ENCODE measurements around the gene CDH13. TPM values are rescaled to one million over a fixed set of nuclear protein-coding genes. Genes with fewer than 3 reads are reported as not detected.

CDH13 gene
- total and polyA plus RNA-seq, 9 of the 15 experiments (the other 6 are each of a cell fraction or from before 2014, with no cell fraction given) = 0.03 TPM; not detected in 8

DNA sequence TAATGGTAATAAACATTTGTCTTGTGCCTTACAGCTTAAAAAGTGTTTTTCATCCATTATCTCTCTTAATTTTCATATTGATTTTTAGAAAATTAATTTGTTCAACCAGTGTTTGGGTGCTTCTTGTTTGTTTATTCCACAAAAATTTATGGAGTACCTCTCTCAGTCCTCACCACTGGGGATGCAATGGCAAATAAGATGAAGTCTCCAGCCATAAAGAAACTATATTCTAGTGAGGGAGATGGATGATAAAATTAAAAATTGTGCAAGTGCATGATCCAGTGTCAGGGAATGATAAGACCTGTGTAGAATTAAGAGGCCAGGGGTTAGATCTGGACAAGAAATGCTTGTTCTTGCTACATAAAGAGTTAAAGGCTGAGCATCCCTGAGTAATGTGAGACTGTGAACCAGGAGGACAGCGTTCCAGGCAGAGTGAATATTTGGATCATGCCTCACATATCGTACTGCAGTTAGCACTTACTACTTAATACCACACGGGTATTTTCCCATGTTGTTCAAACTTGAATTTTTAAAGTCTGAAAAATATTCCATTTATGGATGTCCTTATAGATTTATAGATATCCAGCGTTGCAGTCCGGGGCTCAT lies 645.3 kb downstream of the CDH13 start:
- in situ Hi-C loops (cut with MboI) (no loop called here), intact Hi-C loops (cut with micrococcal nuclease) (no loop called here)
- Histone ChIP-seq H3K27ac (ENCODE audit: extremely low read depth, low read depth, low read length) (no peak overlapping the region), H3K9ac (ENCODE audit: insufficient read depth in 1 of 2, low read depth in 2 of 2, low read length in 2 of 2) (no peak overlapping the region), H4K20me1 (replicated peaks; ENCODE audit: control insufficient read depth, insufficient read depth, low read length) (no peaks in the 10 kb centered on the region), H3K9me3 (replicated peaks; ENCODE audit: control insufficient read depth, insufficient read depth, low read depth, low read length) (no peaks in the 10 kb centered on the region), H3K9me1 (ENCODE audit: control insufficient read depth, insufficient read depth, low read length) (no peaks in the 10 kb centered on the region), H3K27me3 (ENCODE audit: control insufficient read depth in 2 of 2, insufficient read depth in 2 of 2, low read length in 2 of 2) (no peaks in the 10 kb centered on the region), H3K79me2 (ENCODE audit: control insufficient read depth, insufficient read depth, low read length) (no peaks in the 10 kb centered on the region), H3K4me3 (no peak overlapping the region), H2AFZ (ENCODE audit: low read depth, low read length) (no peak overlapping the region), H3K4me1 (replicated peaks in 1 of 2; ENCODE audit: control insufficient read depth in 2 of 2, insufficient read depth in 2 of 2, low read length in 2 of 2) (no peaks in the 10 kb centered on the region), H3K4me2 (ENCODE audit: insufficient read depth, low read length) (no peak overlapping the region), H3K36me3 (ENCODE audit: control insufficient read depth, insufficient read depth, low read length) (no peaks in the 10 kb centered on the region)
- DNase-seq (ENCODE audit: extremely low read depth in 1 of 4, low spot score in 3 of 4) = no peak
- POLR2A ChIA-PET = no interaction called here
- no peak for FAIRE-seq
- ATAC-seq = no peak
- 0% methylated on average over 5 of the region's 5 CpGs for WGBS (ENCODE audit: insufficient coverage, low coverage, missing lambda C conversion rate)
- CTCF ChIA-PET (ENCODE audit: low intra/inter-chr PET ratio) = no interaction called here
- BruUV-seq (replicated peaks) = no TSS peak
- TF ChIP-seq, protein P1, sequence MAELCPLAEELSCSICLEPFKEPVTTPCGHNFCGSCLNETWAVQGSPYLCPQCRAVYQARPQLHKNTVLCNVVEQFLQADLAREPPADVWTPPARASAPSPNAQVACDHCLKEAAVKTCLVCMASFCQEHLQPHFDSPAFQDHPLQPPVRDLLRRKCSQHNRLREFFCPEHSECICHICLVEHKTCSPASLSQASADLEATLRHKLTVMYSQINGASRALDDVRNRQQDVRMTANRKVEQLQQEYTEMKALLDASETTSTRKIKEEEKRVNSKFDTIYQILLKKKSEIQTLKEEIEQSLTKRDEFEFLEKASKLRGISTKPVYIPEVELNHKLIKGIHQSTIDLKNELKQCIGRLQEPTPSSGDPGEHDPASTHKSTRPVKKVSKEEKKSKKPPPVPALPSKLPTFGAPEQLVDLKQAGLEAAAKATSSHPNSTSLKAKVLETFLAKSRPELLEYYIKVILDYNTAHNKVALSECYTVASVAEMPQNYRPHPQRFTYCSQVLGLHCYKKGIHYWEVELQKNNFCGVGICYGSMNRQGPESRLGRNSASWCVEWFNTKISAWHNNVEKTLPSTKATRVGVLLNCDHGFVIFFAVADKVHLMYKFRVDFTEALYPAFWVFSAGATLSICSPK (IDR thresholded peaks at IDR 0.05; ENCODE audit: borderline replicate concordance) = no peak
- no peak for TF ChIP-seq MGA (IDR thresholded peaks at IDR 0.05)
- no peak for TF ChIP-seq YBX1 (IDR thresholded peaks at IDR 0.05)
- TF ChIP-seq, protein P2, sequence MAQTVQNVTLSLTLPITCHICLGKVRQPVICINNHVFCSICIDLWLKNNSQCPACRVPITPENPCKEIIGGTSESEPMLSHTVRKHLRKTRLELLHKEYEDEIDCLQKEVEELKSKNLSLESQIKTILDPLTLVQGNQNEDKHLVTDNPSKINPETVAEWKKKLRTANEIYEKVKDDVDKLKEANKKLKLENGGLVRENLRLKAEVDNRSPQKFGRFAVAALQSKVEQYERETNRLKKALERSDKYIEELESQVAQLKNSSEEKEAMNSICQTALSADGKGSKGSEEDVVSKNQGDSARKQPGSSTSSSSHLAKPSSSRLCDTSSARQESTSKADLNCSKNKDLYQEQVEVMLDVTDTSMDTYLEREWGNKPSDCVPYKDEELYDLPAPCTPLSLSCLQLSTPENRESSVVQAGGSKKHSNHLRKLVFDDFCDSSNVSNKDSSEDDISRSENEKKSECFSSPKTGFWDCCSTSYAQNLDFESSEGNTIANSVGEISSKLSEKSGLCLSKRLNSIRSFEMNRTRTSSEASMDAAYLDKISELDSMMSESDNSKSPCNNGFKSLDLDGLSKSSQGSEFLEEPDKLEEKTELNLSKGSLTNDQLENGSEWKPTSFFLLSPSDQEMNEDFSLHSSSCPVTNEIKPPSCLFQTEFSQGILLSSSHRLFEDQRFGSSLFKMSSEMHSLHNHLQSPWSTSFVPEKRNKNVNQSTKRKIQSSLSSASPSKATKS (CRISPR knock-in tag; IDR thresholded peaks at IDR 0.05) = no peak
- TF ChIP-seq ZNF830 (CRISPR knock-in tag; IDR thresholded peaks at IDR 0.05) = no peak

Data from K562 (cell line).